SK-N-SH (cell line): Measurements from ENCODE around the gene MUC20.

Experiments
- CTCF ChIP-seq: fragments of 200-600 bp; sonication (generic); IDR thresholded peaks from 2 replicates; pipeline ENCODE4 v1.6.1; 2017; ENCODE audit warnings: antibody characterized with exemption, mild to moderate bottlenecking, moderate library complexity
- EZH2phosphoT487 ChIP-seq: fragments of 200-600 bp; sonication (generic); IDR thresholded peaks from 2 replicates; pipeline ENCODE4 v1.6.1; 2017; ENCODE audit warnings: low read depth, mixed run types, mild to moderate bottlenecking, antibody characterized with exemption, moderate library complexity, borderline replicate concordance
- FOXM1 ChIP-seq: IDR thresholded peaks from 2 replicates; pipeline ENCODE4 v1.4.0; 2012; ENCODE audit warnings: low read depth, mild to moderate bottlenecking
- JUND ChIP-seq: IDR thresholded peaks from 2 replicates; pipeline ENCODE4 v1.4.0; 2012
- TAF1 ChIP-seq: IDR thresholded peaks from 2 replicates; pipeline ENCODE4 v1.6.1; 2012; ENCODE audit warnings: low read depth, mild to moderate bottlenecking, low read length, moderate library complexity, borderline replicate concordance
- YY1 ChIP-seq: IDR thresholded peaks from 2 replicates; pipeline ENCODE4 v1.4.0; 2012; ENCODE audit warnings: low read depth, mild to moderate bottlenecking

GRCh38 chr3:195709676-195710085 lies 11.1 kb upstream of the MUC20 start:
- TF ChIP-seq EZH2phosphoT487 (no peak), CTCF (no peak), TAF1 (no peak), YY1 (no peak), JUND (no peak), FOXM1 (no peak)
